ENCODE results near the gene IQCE.

DNA sequence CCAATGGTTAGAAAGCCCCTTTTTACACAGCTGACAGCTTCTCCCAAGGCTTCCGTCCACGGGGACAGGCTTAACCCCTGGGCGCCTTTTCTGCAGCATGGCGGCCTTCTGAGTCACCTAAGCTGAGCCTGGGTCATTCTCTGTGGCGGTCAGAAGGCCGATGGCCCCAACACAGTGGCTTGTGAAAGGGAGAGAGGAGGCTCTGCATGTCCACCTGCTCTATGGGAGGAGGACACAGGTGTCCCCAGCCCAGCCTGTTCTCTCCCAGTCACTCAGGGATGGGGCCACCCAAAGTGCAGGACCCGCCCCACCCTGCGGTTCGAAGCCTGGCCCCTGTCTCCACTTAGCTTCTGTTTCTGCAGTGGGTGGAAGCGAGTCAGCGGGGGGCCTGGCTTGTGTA lies 52.6 kb downstream of the IQCE start:
- TF ChIP-seq, protein P1, sequence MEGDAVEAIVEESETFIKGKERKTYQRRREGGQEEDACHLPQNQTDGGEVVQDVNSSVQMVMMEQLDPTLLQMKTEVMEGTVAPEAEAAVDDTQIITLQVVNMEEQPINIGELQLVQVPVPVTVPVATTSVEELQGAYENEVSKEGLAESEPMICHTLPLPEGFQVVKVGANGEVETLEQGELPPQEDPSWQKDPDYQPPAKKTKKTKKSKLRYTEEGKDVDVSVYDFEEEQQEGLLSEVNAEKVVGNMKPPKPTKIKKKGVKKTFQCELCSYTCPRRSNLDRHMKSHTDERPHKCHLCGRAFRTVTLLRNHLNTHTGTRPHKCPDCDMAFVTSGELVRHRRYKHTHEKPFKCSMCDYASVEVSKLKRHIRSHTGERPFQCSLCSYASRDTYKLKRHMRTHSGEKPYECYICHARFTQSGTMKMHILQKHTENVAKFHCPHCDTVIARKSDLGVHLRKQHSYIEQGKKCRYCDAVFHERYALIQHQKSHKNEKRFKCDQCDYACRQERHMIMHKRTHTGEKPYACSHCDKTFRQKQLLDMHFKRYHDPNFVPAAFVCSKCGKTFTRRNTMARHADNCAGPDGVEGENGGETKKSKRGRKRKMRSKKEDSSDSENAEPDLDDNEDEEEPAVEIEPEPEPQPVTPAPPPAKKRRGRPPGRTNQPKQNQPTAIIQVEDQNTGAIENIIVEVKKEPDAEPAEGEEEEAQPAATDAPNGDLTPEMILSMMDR (IDR thresholded peaks at IDR 0.05) = no peak
- TF ChIP-seq POLR2AphosphoS5 (IDR thresholded peaks at IDR 0.05) = no peak
- TF ChIP-seq POLR2A (IDR thresholded peaks at IDR 0.05) = no peak
- TF ChIP-seq EP300 (IDR thresholded peaks at IDR 0.05) = no peak

All from upper lobe of left lung (tissue), 4 donors.